ENCODE measurements around the gene HNRNPD.
"Not testable (repeated sequence)": the region's sequence is repeated elsewhere in the genome, so short reads cannot be mapped to it uniquely, and the experiment has no call there.

HNRNPD gene, protein sequence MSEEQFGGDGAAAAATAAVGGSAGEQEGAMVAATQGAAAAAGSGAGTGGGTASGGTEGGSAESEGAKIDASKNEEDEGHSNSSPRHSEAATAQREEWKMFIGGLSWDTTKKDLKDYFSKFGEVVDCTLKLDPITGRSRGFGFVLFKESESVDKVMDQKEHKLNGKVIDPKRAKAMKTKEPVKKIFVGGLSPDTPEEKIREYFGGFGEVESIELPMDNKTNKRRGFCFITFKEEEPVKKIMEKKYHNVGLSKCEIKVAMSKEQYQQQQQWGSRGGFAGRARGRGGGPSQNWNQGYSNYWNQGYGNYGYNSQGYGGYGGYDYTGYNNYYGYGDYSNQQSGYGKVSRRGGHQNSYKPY

DNA sequence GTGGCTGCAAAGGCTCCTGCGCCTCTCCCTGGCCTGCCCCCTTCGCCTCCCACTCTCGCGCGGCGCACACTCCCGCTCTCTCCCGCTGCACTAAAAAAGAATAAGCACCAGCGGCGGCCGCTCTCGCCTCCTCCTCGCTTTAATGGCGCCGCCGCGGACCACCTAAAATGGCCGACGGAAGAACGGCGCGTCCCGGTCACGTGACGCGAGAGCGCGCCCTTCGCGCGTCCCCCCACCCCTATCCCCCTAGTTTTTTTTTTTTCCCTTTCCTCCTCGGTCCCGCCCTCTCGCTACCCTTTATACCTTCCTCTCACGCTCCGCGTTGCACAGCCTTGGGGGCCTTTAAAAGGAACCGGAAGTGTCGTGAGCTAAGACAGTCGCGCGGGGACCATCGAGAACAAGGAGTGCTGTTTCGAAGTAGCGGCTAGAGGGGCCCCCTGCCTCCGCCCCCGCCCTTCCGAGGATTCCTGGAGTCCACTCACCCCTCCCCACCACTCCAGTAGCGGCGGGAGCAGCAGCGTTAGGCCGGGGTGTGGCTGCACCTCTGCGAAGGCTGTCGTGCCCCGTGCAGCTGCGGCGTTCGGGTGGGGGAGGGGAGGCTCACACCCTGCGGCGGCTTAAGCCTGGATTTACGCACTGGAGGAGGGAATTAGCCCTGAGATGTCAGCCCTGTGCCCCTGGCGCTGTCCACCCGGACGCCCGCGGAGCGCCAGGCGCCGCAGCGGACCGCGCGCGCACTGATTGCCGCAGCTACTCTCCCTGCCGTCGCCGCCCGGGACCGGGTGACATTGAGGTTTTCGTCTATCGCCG, at the start of gene HNRNPD:
Gene HNRNPD (minus strand): TSS at position 176 of the 810 bp plus-strand sequence. CDS start 313 bp downstream, outside the sequence.
- peak; percentile 100 for DNase-seq (ENCODE audit: low spot score)

DNA sequence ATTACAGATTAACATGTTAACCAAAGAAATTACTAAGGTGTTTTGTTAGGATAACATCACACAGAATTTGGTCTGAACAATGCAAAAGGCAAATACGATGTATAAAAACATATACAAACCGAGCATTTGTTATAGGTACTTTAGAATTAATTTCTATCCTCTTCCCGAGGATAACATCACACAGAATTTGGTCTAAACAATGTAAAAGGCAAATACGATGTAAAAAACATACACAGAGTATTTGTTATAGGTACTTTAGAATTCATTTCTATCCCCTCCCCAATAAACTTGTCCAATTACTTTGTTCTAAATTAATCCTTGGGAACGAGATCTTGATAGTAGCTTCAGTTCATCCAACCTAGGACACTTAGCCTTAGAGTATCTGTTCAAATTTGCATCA, 48.8 kb upstream of the HNRNPD start:
- no peak for DNase-seq (ENCODE audit: low spot score)

DNA sequence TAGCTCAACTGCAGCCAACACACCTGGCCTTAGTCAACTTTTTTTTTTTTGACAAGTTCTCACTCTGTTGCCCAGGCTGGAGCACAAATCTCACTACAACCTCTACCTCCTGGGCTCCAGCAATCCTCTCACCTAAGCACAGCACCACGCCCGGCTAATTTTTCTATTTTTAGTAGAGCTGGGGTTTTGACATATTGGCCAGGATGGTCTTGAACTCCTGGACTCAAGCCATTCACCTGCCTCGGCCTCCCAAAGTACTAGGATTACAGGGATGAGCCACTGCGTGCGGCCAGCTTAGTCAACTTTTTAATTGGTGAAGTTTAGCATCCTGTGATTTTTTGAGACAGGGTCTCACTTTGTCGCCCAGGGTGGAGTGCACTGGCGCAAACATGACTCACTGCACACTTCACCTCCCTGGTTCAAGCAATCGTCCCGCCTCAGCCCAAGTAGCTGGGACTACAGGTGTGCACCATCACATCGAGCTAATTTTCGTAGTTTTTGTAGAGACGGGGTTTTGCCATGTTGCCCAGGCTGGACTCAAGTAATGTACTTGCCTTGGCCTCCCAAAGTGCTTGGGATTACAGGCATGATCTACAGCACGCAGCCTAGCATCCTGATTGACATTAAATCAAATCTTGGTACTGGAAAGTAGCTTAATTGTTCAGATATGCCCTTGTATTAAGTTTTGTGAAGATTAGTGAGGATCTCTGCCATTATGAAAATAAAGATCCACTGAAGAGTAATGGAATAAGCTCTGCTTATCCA, 48.2 kb upstream of the HNRNPD start:
- DNase-seq (ENCODE audit: low spot score) = no peak

DNA sequence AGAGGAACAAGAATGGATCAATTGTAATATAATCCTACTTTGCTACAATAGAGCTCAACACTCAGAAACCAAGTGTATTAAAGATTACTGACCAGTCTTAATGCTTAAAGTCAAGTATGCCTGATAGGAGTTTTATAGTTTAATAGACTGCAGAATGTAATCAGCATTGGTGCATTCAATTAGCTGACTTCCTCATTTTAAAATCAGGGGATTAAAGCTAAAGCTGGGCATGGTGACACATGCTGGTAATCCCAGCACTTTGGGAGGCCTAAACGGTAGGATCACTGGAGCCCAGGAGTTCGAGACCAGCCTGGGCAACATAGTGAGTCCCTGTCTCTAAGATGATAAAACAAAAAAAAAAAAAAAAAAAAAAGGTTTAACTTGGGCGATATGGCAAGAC, 45.7 kb upstream of the HNRNPD start:
- DNase-seq (ENCODE audit: low spot score) = no peak

DNA sequence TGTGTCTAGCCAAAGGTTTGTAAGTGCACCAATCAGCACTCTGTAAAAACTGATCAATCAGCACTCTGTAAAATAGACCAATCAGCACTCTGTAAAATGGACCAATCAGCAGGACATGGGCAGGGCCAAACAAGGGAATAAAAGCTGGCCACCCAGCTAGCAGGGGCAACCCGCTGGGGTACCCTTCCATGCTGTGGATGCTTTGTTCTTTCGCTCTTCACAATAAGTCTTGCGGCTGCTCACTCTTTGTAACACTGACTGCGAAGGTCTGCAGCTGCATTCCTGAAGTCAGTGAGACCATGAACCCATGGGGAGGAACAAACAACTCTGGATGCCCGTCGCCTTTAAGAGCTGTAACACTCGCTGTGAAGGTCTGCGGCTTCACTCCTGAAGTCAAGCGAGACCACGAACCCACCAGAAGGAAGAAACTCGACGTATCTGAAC, 42.2 kb upstream of the HNRNPD start:
- DNase-seq (ENCODE audit: low spot score) = no peak

DNA sequence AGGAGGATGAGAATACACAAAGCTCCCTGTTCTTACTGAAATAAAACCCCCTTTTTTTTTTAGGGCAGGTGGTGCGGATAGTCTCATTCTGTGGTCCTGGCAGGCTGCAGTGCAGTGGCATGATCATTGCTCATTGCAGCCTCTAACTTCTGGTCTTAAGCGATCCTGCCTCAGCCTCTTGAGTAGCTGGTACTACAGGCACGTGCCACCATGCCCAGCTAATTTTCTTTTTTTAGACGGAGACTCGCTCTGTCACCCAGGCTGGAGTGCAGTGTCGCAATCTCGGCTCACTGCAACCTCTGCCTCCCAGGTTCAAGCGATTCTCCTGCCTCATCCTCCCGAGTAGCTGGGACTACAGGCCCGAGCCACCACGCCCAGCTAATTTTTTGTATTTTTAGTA, 41.3 kb upstream of the HNRNPD start:
- DNase-seq (ENCODE audit: low spot score) = not testable (repeated sequence)

DNA sequence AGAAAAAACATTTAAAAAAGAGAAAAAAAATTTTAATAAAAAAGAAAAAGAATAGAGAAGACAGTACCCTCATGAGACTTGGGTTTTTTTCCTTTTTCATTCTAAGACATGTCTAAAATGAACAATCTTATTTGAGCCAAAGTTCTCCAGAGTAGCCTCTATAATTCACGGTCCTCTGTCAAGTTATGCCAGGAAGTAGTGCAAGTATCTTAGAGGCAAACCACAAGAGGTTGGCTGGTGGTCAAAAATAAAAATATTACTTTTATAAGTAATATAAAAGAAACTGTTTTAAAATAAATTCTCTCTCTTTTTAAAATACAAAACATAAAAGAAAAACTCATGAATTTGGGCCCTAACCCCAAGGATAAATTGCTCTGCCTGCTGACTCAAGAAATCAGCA, 29.9 kb upstream of the HNRNPD start:
- DNase-seq (ENCODE audit: low spot score) = no peak

DNA sequence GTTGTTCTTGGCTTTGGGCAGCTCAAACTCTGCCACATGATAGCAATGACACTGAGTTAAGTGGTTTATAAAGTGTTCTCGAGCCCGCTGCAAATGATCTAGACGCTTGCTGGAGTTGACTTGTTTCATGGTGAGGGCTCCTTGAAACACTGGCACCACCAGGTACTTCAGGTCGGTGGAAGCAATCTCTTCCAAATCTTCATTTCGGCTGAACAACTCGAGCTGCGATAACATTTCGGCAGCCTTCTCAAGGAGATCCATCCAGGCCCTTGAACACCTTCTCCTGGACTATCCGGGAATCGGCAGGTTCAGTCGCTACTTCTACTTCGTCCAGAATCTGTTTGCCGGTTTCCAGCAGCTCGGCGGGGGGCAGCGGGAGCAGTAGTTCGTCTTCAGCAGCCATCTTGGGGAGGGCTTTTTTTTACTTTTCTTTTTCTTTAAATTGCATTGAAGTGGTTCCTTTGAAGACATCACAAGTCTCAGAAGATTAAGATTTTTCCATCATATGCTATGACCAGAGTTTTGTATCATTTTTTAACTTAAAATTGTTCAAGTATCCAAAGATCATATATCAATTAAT, 28.5 kb upstream of the HNRNPD start:
- no peak for DNase-seq (ENCODE audit: low spot score)

DNA sequence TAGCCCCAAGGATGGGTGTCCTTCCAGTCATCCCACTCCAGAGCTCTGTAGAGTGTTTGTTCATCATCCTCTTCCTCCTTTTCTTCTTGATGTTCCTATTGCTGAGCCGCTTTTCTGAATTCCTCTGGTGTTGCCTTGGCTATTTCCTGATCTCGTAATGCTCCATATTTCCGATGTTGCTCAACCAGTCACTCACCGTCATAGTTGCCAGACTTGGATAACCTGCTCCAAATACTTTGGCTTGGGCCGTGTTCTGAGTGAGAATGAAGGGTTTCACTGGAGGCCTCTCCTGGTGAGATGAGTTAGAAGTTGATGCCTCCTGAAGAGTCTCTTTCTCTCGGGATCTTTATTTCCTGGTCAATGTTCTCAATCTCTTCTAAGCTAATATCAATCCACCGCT, 27.8 kb upstream of the HNRNPD start:
- no peak for DNase-seq (ENCODE audit: low spot score)

DNA sequence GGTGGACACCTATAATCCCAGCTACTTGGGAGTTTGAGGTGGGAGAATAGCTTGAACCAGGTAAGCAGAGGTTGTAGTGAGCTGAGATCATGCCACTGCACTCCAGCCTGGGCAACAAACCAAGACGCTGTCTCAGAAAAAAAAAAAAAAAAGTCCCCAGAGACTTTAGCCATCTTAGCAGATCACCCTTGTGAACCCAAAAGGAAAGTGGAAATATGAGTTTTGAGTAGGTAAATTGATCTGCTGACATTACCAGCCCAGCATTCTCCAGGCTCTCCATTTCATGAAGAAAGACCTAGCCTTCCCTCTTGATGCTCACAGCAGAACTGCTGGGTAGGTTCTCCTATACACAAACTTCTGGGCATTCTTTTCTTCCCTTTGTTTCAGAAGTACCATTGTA, 24.5 kb upstream of the HNRNPD start:
- DNase-seq (ENCODE audit: low spot score) = no peak

DNA sequence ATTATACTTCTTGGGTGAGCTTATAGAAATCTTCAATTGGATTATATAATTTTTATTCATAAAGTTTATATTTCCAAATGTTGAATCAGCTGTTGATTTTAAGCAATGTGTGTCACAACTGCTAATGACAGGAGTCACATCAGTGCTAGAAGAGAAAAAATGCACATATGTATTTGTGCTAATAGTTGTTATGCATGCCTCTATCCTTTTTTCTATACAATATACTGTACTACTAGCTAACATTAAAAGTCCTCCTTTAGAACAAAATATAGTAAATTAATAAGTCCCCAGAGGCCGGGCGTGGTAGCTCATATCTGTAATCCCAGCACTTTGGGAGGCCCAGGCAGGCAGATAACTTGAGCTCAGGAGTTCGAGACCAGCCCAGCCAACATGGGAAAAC, 23.7 kb upstream of the HNRNPD start:
- DNase-seq (ENCODE audit: low spot score) = no peak

DNA sequence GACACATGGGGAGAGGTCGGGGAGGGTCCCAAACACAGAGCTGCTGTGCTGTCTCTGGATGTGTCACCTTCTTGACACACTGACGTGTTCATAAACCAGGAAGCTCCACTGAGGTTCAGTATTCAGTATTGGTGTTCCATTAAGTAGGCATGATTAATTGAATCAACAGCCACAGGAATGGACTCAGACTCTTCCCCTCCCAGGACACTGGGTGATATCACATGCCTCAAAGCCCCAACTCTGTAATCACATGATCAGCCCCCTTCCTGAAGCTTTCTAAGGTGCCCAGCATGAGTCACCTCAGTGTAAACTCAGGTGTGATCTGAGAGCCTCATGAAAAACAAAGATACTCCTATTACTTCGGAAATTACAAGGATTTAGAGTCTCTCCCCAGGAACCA, 21.1 kb upstream of the HNRNPD start:
- DNase-seq (ENCODE audit: low spot score) = no peak

DNA sequence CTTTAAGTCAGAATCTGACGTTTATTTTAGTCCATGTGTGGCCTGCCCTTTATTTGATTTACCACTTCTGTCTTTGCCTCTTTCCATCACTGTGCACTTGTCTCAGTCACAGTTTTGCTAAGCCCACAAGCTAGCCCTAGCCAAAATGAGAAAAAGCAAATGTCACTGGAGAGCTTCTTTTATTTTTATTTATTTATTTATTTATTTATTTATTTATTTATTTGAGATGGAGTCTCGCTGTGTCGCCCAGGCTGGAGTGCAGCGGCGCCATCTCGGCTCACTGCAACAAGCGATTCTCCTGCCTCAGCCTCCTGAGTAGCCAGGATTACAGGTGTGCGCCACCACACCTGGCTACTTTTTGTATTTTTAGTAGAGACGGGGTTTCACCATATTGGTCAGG, 16.3 kb upstream of the HNRNPD start:
- not testable (repeated sequence) for DNase-seq (ENCODE audit: low spot score)

DNA sequence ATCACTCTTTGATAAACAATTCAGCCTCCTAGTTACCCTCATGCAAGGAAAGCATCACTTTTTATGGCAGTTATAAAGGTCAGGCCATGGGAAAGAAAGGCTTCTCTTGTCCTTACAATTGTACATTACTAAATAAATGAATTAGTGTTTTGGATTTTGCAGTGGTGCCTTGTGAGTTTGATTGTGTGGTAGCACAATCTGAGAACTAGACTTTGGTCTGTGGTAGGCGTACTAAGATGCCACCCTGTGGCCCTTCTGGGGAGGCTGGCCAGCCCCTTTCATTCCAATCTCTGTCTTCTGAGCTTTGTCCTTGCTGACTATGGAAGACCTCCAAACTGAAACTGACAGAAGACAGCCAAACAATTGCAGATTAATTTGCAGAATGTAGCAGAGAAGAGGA, 14.6 kb upstream of the HNRNPD start:
- no peak for DNase-seq (ENCODE audit: low spot score)

DNA sequence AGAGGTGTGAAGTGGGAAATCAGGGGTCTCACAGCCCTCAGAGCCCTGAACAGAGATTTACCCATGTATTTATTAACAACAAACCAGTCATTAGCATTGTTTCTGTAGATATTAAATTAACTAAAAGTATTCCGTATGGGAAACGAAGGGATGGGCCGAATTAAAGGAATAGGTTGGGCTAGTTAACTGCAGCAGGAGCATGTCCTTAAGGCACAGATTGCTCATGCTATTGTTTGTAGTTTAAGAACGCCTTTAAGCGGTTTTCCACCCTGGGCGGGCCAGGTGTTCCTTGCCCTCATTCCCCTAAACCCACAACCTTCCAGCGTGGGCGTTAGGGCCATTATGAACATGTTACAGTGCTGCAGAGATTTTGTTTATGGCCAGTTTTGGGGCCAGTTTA, 12.5 kb upstream of the HNRNPD start:
- not testable (repeated sequence) for DNase-seq (ENCODE audit: low spot score)

DNA sequence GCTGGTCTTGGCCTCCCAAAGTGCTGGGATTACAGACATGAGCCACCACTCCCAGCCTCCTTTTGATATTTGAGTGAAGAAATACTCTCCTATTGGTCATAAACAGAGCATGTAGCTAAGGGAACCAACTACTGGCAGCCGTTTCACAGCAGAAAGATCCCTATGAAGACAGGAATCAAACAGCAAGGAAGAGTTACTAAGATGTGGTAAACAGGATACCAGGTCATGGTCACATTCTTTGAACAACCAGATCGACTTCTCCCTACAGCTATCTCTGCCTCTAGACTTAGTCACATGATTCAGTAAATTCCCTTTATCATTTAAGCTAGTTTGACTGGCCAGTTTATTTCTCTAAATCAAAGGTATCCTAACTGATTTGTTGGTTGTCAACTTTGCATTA, 9.0 kb upstream of the HNRNPD start:
- DNase-seq (ENCODE audit: low spot score) = no peak

DNA sequence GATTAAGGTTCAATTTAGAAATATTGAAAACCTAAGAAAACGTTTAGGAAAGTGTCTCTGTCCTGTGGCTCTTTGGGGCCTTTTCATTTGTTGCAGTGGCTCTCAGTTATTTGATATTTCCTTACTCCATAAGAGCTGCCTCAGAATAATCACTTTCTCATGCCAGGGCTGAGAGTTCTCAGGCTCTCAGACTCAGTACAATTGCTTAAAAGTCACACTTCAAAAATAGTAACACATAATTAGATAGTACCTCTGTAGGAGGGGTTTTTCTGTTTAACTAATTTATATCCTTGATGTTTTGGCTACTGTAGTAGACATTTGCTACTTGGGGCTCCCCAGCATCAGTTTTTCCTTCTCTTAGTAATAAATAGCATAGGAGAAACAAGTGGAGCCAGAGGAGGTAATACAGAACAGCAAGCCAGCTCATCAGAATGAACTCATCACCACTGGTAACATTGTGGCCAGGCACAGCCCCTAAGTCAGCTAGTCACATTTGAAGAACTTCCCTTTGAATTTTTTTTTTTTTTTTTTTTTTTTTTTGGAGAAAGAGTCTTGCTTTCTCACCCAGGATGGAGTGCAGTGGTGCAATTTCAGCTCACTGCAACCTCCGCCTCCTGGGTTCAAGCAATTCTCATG, 8.0 kb upstream of the HNRNPD start:
- peak; percentile 43 for DNase-seq (ENCODE audit: low spot score)

DNA sequence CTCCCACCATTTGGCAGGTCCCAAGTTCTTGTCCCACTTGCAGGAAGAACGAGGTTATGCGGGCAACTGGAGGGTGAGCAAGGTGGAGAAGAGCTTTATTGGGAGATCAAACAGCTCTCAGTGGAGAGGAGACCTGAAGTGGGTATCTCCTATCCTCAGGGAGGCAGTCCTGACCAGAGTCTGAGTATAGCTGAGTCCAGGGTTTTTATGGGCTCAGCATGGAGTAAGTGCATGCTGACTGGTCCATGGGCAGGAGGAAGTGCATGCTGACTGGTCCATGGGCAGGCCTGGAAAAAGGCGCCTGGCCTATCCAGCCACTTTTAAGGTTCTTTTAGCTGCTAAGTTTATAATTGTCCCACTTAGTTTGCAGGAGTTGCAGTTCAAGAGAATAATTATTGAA, 7.4 kb upstream of the HNRNPD start:
- no peak for DNase-seq (ENCODE audit: low spot score)

DNA sequence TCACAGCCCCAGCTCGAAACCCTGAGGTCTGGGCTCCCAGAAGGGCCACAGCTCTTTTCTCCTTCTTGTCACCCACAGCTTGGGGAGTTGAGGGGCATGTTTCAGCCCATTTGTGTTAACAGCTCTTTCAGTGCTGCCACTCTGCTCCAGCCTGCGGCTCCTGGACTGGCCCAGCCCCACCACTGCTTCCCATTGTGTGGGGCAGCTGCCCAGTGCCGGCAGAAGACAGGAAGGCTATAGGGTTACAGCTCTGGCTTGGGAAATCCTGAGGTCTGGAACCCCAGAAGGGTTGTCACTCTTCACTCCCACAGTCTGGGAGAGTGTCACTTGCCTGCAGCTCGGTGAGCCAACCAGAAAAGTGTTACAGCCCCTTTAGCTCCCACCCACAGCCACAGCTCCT, 7.0 kb upstream of the HNRNPD start:
- DNase-seq (ENCODE audit: low spot score) = no peak

DNA sequence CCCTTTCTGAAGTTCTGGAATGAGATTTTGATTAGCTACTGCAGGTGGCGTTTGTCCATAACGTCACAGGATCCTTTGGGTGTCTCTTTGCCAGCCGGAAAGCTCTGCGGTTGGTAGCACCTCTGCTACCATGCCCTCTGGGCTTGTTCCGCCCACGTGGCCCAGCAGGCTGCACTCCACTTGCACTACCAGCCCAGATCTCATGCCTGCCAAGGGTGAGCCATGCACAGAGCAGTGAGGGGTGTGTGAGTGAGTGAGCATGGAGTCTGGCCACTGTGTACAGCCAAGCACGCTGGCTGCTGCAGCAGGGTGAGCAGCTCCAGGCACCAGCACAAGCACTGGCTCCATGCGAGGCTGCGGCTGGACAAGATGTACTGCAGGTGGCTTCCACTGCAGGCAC, 6.6 kb upstream of the HNRNPD start:
- DNase-seq (ENCODE audit: low spot score) = no peak

DNA sequence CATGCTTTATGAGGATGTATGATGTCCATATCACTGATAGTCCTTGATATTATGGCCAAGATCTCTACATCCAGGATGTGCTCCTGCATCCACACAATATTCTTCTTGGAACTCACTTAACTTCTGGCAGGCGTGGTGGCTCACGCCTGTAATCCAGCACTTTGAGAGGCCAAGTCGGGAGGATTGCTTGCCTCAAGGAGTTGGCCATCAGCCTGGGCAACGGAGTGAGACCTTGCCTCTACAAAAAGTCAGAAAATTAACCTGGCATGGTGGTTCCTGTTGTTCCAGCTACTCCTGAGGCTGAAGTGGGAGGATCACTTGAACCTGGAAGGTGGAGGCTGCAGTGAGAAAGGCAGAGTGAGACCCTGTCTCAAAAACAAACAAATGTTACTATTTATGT, 2.3 kb upstream of the HNRNPD start:
- DNase-seq (ENCODE audit: low spot score) = no peak

DNA sequence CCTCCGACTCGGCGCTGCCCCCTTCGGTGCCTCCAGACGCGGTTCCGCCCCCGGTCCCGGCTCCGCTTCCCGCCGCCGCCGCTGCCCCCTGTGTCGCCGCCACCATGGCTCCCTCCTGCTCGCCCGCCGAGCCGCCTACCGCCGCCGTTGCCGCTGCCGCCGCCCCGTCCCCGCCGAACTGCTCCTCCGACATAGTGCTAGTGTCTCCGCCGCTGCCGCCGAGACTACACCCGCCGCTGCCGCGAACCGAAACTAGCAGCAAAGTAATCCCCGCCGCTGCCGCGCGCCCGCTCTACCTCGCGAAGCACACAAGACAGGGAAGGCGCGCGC, 340 bp downstream of the HNRNPD start:
- no peak for DNase-seq (ENCODE audit: low spot score)
